GM18951 (cell line): Measurements from ENCODE around the gene XCL1.
"Not testable (repeated sequence)": the region's sequence is repeated elsewhere in the genome, so short reads cannot be mapped to it uniquely, and the experiment has no call there.

ENCODE experiments used
- POLR2A ChIP-seq: IDR thresholded peaks from 4 replicates; pipeline ENCODE4 v1.6.1; 2011; ENCODE audit warnings: mild to moderate bottlenecking; ENCODE audit not compliant: insufficient read length, insufficient read depth; ENCODE audit errors: extremely low read depth
- in situ Hi-C: fragments of 300-500 bp; cut with MboI; formaldehyde crosslinking; loops from one replicate; pipeline ENCODE4 v1.12.0; 2022; ENCODE audit warnings: low sequenced_read_pairs, mixed read lengths, inconsistent platforms; ENCODE audit not compliant: unreplicated experiment

The XCL1 gene

DNA sequence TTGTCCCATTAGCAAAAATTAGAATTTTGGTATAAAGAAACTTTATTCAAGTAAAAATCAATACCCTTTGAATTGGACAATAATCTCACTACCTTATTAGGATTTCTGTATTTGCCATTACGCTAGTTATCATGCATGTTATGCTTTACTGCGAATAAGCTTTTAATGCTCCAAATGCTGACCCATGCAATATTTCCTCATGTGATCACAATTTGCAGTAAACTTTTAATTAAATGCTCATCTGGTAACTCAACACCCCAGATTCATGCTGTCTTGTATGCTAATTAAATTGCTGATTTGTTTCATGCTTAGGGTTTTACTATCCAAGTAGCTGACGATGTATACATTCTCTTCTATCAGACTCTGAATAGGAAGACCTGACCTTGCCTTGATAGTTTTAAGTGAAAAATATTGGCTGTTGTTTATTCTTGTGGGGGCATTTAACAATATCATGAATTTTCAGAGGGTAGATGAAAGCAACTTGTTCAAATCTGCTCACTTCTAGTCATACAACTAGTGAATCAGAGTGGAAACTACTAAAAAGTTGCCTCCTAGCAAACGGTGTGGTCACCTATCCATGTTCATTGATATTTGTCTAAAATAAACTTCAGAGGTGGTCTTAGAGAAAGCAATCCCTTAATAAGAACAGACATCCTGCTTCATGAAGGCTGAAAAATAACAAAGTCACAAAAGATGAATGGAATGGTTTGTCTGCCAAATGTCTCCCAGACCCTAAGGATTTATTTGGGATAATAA, 5.6 kb downstream of the XCL1 start:
- TF ChIP-seq POLR2A = no peak
- in situ Hi-C loops = loop anchor here (10.0 kb wide), 1 partner anchor 147 kb away; no protein-coding TSS in a partner anchor

DNA sequence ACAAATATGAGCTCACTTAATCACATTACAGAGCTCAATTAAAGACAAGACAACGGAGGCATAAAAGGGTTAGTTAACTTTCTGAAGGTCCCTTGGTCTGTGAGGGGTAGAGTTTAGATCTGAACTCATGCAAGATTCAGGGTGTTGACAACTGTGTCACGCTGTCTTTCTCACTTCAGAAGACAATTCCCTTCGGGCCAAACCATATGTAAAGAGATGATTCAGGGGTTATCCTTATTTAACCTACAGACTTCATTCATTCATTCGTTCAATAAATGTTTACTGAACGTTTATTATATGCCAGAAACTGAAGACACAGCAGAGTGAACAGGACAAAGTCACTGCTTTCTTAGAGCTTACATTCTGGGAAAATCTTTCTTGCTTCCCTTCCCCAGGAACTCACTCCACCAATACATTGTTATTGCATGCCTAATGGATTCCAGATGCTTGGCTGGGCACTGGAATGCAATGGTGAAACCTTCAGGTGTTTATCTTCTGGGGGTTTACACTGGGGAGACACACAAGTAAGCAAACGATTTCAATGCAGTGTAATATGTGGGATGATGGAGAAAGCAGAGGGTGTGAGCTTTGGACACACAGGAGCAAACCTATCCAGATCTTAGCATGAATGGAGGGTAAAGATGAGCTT, 6.4 kb downstream of the XCL1 start:
- no peak for TF ChIP-seq POLR2A
- in situ Hi-C loops = loop anchor here (10.0 kb wide), 1 partner anchor 148 kb away; no protein-coding TSS in a partner anchor

DNA sequence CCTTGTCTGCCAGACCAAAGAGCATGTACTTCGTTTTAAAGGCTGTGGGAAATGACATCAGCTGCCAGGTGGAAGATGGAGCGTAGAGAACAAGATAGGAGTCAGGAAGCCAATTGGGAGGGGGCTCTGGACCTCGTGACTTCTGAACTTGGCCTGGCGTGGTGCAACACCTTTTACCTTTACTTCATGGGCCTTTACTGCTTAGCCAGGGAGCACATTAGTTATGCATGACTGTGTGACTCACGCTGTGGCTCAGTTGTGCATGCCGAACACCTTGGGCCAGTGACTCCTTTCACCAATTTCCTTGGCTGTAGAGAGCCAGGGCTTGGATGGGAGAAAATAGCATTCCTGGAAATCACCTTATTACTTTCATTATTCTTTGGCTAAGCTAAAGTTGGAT, 7.2 kb downstream of the XCL1 start:
- in situ Hi-C loops = loop anchor here (10.0 kb wide), 1 partner anchor 149 kb away; no protein-coding TSS in a partner anchor
- no peak for TF ChIP-seq POLR2A

DNA sequence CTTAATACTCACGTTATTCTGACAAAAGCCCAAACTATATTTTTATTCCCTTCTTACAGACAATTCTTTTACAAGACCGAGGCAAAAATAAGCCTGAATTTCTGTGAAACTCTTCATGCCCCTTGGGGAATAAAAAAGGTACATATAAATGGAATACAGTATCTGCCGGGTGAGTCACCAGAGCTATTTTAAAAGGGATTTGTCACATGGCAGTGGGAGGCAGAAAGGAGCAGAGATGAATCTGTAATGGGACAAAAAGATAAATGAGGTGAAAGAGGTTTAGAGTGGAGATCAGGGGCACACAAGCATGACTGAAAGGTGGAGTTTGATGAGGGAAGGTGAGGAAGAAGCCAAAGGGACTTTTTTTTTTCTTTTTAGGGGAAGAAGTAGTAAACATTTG, 8.8 kb downstream of the XCL1 start:
- in situ Hi-C loops = loop anchor here (10.0 kb wide), 1 partner anchor 150 kb away; no protein-coding TSS in a partner anchor

DNA sequence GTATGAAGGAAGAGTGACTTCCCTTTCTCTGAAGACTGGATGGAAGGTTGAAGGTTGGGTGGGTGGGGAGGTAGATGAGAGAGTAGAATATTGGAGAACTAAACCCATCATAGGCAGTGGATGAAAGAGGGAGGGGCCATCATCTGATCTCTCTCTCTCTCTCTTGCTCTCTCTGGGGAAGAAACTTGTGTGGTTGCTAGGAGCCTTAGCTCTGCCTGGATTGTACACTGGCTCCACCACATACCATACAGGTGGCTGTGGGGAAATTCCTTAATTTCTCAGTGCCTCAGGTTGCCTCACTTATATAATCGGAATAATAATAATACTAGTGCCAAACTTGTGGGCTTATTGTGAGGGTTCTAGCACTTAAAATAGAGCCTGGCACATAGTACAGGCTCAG, 9.5 kb downstream of the XCL1 start:
- no peak for TF ChIP-seq POLR2A
- in situ Hi-C loops = loop anchor here (10.0 kb wide), 1 partner anchor 151 kb away; no protein-coding TSS in a partner anchor

More for the DNA sequence above, 8.8 kb downstream of the XCL1 start:
- TF ChIP-seq POLR2A = no peak

DNA sequence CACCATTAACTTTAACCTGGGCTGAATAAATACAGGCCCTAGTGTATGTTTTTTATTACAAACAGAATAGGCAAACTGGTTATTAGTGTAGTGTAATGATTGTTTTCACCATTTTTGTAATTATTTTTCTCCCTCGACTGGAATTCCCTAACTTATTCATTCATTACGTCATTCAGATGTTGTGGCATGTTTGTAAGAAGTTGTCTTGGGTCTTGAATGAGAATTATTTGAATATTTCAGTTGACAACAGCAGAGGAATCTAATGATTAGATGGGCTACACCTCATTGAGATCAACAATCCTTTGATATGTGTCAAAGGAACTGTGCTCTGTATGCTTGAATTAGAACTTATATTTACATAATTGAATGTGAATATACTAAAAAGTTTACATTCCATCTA, 12.8 kb downstream of the XCL1 start:
- no peak for TF ChIP-seq POLR2A
- in situ Hi-C loops = loop anchor here (10.0 kb wide), 1 partner anchor 154 kb away; no protein-coding TSS in a partner anchor

DNA sequence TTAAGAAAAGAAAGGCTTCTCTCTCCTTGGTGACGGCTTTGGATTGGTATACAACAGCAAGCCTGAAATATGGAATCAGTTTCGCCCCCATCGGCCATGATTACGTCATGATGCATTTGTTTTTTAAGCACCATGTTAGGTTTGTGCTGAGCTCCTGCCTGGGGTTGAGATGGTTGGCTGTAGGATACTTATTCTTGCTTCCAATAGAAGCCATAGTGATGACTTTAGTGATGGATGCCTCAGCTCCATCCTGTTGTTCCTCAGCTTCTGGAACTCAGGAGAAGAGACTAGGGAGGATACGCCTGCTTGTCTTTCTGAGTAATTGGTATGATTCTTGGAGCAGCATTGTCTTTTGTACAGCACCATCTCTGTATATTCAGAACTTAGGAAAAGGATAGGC, 14.7 kb downstream of the XCL1 start:
- in situ Hi-C loops = no loop called here
- TF ChIP-seq POLR2A = no peak

DNA sequence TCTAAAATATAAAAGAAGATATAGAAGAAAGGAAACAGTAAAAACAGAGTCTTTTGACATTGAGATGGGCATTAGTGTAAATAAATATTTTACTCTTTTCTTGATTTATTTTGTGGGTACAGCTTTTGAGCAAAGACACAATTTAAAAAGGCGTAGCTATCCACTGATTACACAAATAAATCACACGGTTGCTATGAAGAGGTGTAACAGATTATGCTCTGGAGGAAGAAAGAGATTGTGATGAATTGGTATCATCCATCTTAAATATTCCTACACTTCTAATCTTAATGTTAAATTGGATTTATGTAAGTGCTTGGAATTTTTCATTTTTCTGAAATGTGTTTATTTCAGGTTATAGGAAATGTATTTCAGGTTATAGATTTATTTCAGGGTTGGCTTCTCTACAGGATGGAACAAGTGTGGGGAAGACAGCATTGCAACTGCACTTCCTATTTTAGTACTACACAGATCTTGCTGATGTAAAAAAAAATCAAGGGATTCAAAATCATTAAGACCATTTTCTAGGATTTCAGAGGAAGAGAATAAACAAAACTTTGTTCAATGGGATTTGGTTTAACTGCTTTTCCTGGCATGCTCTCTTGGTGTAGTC, 15.3 kb downstream of the XCL1 start:
- in situ Hi-C loops = no loop called here
- TF ChIP-seq POLR2A = no peak

DNA sequence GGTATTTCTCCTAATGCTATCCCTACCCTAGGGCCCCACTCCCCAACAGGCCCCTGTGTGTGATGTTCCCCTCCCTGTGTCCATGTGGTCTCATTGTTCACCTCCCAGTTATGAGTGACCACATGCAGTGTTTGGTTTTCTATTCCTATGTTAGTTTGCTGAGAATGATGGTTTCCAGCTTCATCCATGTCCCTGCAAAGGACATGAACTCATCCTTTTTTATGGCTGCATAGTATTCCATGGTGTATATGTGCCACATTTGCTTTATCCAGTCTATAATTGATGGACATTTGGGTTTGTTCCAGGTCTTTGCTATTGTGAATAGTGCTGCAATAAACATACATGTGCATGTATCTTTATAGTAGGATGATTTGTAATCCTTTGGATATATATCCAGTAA, 19.0 kb downstream of the XCL1 start:
- in situ Hi-C loops = not testable (repeated sequence)

DNA sequence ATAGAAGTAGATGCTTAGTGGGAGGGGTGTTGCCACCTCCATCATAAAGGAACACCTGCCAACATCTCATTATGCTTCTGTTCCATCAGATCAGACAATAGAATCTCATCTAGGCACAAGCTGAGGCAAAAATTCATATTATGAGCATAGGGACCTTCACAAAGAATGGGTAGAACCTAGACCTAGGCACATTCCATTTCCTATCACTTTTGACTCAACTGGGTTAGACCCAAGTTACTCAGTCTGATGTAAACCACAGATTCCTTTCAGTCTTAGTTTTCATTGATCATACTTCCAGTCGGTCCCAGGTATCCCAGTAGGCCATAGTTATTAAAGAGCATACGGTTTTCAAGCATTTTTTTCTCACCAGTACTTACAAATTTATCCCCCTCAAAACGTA, 21.7 kb downstream of the XCL1 start:
- in situ Hi-C loops = no loop called here
- TF ChIP-seq POLR2A = no peak

DNA sequence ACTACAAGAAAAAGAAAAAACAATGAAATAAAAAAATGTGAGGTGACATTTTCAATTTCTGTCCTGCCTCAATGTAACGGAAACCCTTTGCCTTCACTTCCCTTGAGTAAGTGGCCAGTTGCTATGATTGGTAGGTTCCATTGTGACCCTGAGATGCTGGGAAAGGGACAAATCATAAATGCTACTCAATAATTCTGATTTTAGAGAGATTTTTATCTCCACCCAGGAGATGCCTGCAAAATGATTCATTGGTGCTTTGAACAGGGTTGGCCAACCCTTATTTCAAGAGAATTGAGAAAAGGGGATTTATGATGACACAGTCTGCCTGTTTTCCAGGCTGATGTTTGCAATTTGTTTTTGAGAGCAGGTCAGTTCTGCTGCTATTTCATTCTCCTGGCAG, 22.5 kb downstream of the XCL1 start:
- no peak for TF ChIP-seq POLR2A

DNA sequence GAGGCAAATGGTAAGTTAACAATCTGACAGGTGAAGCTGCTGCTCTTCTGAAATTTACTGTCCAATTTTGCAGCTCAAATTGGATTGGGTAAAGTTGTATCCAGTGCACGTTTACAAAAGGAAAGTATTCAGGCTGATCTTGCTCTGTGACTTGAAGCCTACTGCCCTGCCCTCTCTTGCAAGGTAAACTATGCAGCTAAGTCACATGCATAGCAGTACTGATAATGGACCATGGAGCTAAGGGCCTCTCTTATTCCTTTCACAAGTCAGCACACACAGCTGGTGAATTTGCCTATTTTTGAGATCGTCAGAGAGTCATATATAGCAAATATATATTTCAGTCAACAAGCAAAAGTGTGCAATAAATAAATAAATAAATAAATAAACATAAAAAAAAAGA, 23.2 kb downstream of the XCL1 start:
- TF ChIP-seq POLR2A = no peak
- in situ Hi-C loops = loop anchor here (10.0 kb wide), 2 partner anchors 755 to 945 kb away; no protein-coding TSS in a partner anchor

More for the DNA sequence above, 22.5 kb downstream of the XCL1 start:
- in situ Hi-C loops = no loop called here

DNA sequence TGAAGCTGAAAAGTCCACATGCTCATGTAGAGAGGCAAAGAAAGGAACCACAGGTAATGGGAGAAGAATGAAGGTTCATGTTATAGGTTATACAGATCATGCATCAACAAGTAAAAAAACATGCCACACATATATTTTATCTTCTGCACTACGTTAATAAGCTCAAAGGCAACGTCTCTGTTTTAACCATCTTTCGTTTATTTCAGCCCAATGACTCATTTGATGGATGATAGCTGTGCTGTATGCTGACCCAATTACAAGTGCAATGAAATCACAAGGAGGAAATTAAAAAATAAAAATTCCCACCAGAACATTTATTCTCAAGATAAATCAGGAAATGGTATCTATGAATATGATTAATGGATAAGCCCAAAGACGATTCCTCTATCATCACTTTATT, 24.6 kb downstream of the XCL1 start:
- TF ChIP-seq POLR2A = no peak
- in situ Hi-C loops = loop anchor here (10.0 kb wide), 2 partner anchors 754 to 944 kb away; no protein-coding TSS in a partner anchor

DNA sequence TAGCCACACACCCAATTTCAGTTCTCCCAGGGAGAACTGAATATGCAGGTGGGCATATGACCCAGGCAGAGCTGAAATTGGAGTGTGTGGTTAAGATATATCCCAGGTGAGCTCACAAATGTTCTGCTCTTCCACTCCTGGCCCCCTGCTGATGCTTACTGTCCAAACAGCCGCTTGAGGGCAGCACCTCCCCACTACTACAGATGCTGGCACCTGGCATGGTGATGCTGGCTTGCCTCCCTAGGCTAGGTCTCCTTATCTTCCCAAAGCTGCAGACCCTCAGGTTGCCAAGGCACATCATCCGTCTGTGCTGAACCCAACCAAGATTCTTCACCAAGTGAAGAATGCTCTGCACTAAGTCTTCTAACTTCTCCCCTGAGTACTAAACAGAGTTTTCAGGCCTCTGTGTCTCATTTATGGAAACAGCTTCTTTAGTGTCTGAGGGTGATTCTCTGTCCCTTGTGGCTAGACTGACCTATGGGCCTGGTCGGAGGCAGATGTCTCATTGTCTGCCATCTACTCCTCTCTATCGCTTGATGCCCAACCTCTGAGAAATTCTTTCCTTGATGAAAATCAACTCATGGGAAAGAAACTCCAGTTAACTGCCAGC, 27.2 kb downstream of the XCL1 start:
- no peak for TF ChIP-seq POLR2A
- in situ Hi-C loops = loop anchor here (10.0 kb wide), 2 partner anchors 751 to 941 kb away; no protein-coding TSS in a partner anchor
